HCT116 (cell line): ENCODE data around the gene TAF5L. TPM values are rescaled to one million over a fixed set of nuclear protein-coding genes. Genes with fewer than 3 reads are reported as not detected.

Experiments used
- ATAC-seq: fragments of 200-7000 bp; cut with Tn5 transposase; 2 replicates; pipeline ENCODE4 v1.9.1; 2020; ENCODE audit warnings: mild to moderate bottlenecking, moderate library complexity
- BruUV-seq: library from RNA; stranded (reverse); fragments of 400-500 nt; replicated peaks from 2 replicates; lab custom pipeline; 2021; lab: Mats Ljungman, UMichigan
- CTCF ChIA-PET: fragments of 300-600 bp; sonication (Branson Sonifier 250); formaldehyde crosslinking; loops from one replicate; lab custom pipeline; 2021; ENCODE audit warnings: antibody characterized with exemption; lab: Charles Lee
- POLR2A ChIA-PET: fragments of 300-600, 350-600 bp; sonication (Branson Sonifier 250); formaldehyde crosslinking; loops from one replicate; lab custom pipeline; 2021; ENCODE audit warnings: antibody characterized with exemption; lab: Charles Lee
- RAD21 ChIA-PET, 2 experiments: fragments of 300-600 bp; sonication (Branson Sonifier 250); formaldehyde crosslinking; loops; one replicate each; lab custom pipeline; 2023; ENCODE audit warnings: low total read pairs in 2 of 2; ENCODE audit not compliant: uncharacterized antibody in 2 of 2, unreplicated experiment in 2 of 2, low non-redundant PET in 1 of 2; lab: Charles Lee
- DNase-seq: peaks from one replicate; pipeline ENCODE4 v3.0.0-alpha.2; 2010; ENCODE audit warnings: low read depth, low spot score
- H2AFZ ChIP-seq: fragments of 200-600 bp; shearing (Covaris generic), sonication (generic); 2 replicates; pipeline ENCODE4 v1.6.1; 2017; ENCODE audit warnings: low read depth, mixed run types, mixed read lengths, antibody characterized with exemption, low read length; ENCODE audit not compliant: poor library complexity, severe bottlenecking
- H3K27ac ChIP-seq: 2 replicates; pipeline ENCODE4 v1.5.1; 2012; ENCODE audit warnings: low read depth, low read length
- H3K27me3 ChIP-seq: fragments of 200-600 bp; sonication (generic); 2 replicates; pipeline ENCODE4 v1.6.1; 2016; ENCODE audit warnings: mixed run types, low read length, mixed read lengths; ENCODE audit not compliant: insufficient read depth
- H3K36me3 ChIP-seq, 2 experiments: fragments of 200-500 bp in 1 of 2; fragments of 200-600 bp in 1 of 2; sonication (Bioruptor generic) in 1 of 2; sonication (generic) in 1 of 2; 2 replicates each; pipeline versions ENCODE4 v1.5.1 to v1.6.1; 2014 to 2016; ENCODE audit warnings: low read length in 2 of 2, inconsistent platforms in 1 of 2, mixed read lengths in 1 of 2, mixed run types in 1 of 2; ENCODE audit not compliant: insufficient read depth in 2 of 2, control insufficient read depth in 1 of 2
- H3K4me1 ChIP-seq, 2 experiments: fragments of 200-600 bp in 1 of 2; sonication (generic) in 1 of 2; 2 replicates each; pipeline versions ENCODE4 v1.5.1 to v1.6.1; 2012 to 2017; ENCODE audit warnings: low read length in 2 of 2, inconsistent platforms in 1 of 2, mild to moderate bottlenecking in 1 of 2, mixed read lengths in 1 of 2, mixed run types in 1 of 2, moderate library complexity in 1 of 2; ENCODE audit not compliant: insufficient read depth in 2 of 2, control insufficient read depth in 1 of 2
- H3K4me2 ChIP-seq: fragments of 200-600 bp; sonication (generic); 2 replicates; pipeline ENCODE4 v1.6.1; 2017; ENCODE audit warnings: mixed run types, low read length, mixed read lengths
- H3K4me3 ChIP-seq, 2 experiments: fragments of 200-600 bp in 1 of 2; sonication (generic) in 1 of 2; replicated peaks in 1 of 2; 2 replicates each; pipeline ENCODE4 v1.5.1; 2011 to 2016; ENCODE audit warnings: low read length in 2 of 2, control low read depth in 1 of 2, low read depth in 1 of 2, mild to moderate bottlenecking in 1 of 2, mixed read lengths in 1 of 2, mixed run types in 1 of 2
- H3K79me2 ChIP-seq: fragments of 200-600 bp; sonication (generic); 2 replicates; pipeline ENCODE4 v1.6.1; 2017; ENCODE audit warnings: mild to moderate bottlenecking, mixed run types, low read length, moderate library complexity, mixed read lengths; ENCODE audit not compliant: insufficient read depth
- H3K9ac ChIP-seq: fragments of 200-600 bp; sonication (generic); 2 replicates; pipeline ENCODE4 v1.6.1; 2016; ENCODE audit warnings: low read length, mixed read lengths
- H3K9me2 ChIP-seq: fragments of 200-600 bp; sonication (generic), shearing (Covaris generic); 2 replicates; pipeline ENCODE4 v1.6.1; 2017; ENCODE audit warnings: mixed run types, mild to moderate bottlenecking, moderate library complexity; ENCODE audit not compliant: insufficient read depth
- H3K9me3 ChIP-seq, 2 experiments: fragments of 200-500 bp in 1 of 2; fragments of 200-600 bp in 1 of 2; sonication (Bioruptor generic) in 1 of 2; sonication (generic) in 1 of 2; 2 replicates each; pipeline ENCODE4 v1.6.1; 2014 to 2017; ENCODE audit warnings: low read length in 2 of 2, mixed read lengths in 2 of 2, inconsistent platforms in 1 of 2, low read depth in 1 of 2, mild to moderate bottlenecking in 1 of 2, mixed run types in 1 of 2, moderate library complexity in 1 of 2; ENCODE audit not compliant: control insufficient read depth in 1 of 2, insufficient read depth in 1 of 2
- H4K20me1 ChIP-seq: fragments of 200-600 bp; sonication (generic), shearing (Covaris generic); 2 replicates; pipeline ENCODE4 v1.6.1; 2017; ENCODE audit warnings: mixed run types, mild to moderate bottlenecking, moderate library complexity; ENCODE audit not compliant: insufficient read depth
- CBX3 ChIP-seq: IDR thresholded peaks from 2 replicates; pipeline ENCODE4 v1.6.1; 2012; ENCODE audit warnings: low read depth
- ELF1 ChIP-seq: IDR thresholded peaks from 2 replicates; pipeline ENCODE4 v1.6.1; 2012; ENCODE audit warnings: low read depth, borderline replicate concordance
- EZH2 ChIP-seq: fragments of 200-600 bp; sonication (generic); IDR thresholded peaks from 2 replicates; pipeline ENCODE4 v1.6.1; 2017; ENCODE audit warnings: antibody characterized with exemption, mixed run types
- FOSL1 ChIP-seq: IDR thresholded peaks from 2 replicates; pipeline ENCODE4 v1.6.1; 2012; ENCODE audit warnings: low read depth
- MAX ChIP-seq: IDR thresholded peaks from 2 replicates; pipeline ENCODE4 v1.6.1; 2012
- POLR2A ChIP-seq: IDR thresholded peaks from 2 replicates; pipeline ENCODE4 v1.7.0; 2011; ENCODE audit warnings: borderline replicate concordance; ENCODE audit not compliant: insufficient read depth, insufficient read length; ENCODE audit errors: extremely low read depth
- POLR2AphosphoS5 ChIP-seq: IDR thresholded peaks from 2 replicates; pipeline ENCODE4 v1.6.1; 2011; ENCODE audit warnings: mild to moderate bottlenecking, low read depth, low read length, moderate library complexity
- RAD21 ChIP-seq: IDR thresholded peaks from 2 replicates; pipeline ENCODE4 v1.6.1; 2012; ENCODE audit warnings: low read depth, mild to moderate bottlenecking
- REST ChIP-seq: IDR thresholded peaks from 2 replicates; pipeline ENCODE4 v1.6.1; 2012; ENCODE audit warnings: low read depth
- SIN3A ChIP-seq: IDR thresholded peaks from 2 replicates; pipeline ENCODE4 v1.6.1; 2012; ENCODE audit warnings: low read depth
- YY1 ChIP-seq: IDR thresholded peaks from 2 replicates; pipeline ENCODE4 v1.6.1; 2011; ENCODE audit warnings: low read length, low read depth, moderate library complexity, mild to moderate bottlenecking; ENCODE audit not compliant: insufficient replicate concordance; ENCODE audit errors: extremely low read depth
- ZFX ChIP-seq: fragments of 450-650 bp; IDR thresholded peaks from 2 replicates; pipeline ENCODE4 v1.6.1; 2017
- ZNF274 ChIP-seq: fragments of 200-500 bp; sonication (Bioruptor generic); IDR thresholded peaks from 2 replicates; pipeline ENCODE4 v1.6.1; 2014; ENCODE audit warnings: mild to moderate bottlenecking, low read depth, low read length, inconsistent platforms
- intact Hi-C: fragments of 100-400 bp; cut with micrococcal nuclease; formaldehyde crosslinking; loops from 2 replicates; pipeline ENCODE4 v1.10.0; 2022
- total RNA-seq: library from RNA; stranded (reverse); gene quantifications from one replicate; pipeline ENCODE4 v1.2.1, GENCODE V29; 2021; ENCODE audit not compliant: unreplicated experiment
- TF ChIP-seq, protein P1 (sequence below): IDR thresholded peaks from 2 replicates; pipeline ENCODE4 v1.6.1; 2011; ENCODE audit warnings: mild to moderate bottlenecking, low read length, moderate library complexity; ENCODE audit not compliant: insufficient replicate concordance; ENCODE audit errors: extremely low read depth

The TAF5L gene
- total RNA-seq, 1 experiment from 2014 or later = 22.4 TPM

DNA sequence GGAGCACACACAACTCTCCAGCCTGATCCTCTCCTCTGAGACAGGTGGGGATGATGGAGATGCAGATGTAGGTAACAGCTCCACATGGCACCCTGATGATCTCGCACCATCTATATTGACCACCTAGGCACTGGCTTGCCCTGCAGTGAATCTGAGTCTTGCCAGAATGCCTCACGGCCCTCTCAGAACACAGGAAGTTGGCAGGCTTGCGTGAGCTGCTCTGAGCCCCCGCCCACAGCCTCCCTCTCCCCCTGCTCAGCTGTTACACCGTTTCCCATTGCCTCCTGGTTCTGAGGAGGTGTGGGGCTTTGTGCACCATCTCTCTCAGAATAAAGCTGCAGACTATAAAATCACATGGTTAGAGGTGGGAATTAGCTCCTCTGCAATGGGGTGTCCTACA is 48.1 kb upstream of the TAF5L start:
- POLR2A ChIA-PET = no interaction called here
- CTCF ChIA-PET = interaction anchor here (1.7 kb wide), 1 partner anchor 13 kb away, joined by 6 read pairs; no protein-coding TSS in a partner anchor
- H4K20me1 ChIP-seq = no peaks in the 10 kb centered on the region

DNA sequence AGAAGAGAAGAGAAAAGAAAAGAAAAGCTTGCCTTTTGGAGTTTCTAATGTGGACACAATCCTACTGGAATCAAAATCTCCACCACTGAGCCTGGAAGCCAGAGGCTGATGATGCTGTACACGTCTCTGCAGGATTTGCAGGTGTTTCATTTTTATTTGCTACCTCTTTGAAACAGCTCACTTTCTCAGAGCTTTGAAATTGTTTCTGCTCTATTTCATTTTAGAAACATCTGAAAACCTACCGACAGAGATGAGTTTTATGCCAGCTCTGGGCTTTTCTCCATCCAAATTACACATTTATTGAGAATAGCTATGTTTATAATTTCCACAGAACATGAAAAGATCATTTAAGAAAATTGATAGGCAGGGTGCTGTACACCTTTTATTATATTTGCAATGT is 46.3 kb upstream of the TAF5L start:
- no peaks in the 10 kb centered on the region for H4K20me1 ChIP-seq
- intact Hi-C loops = no loop called here
- no peaks in the 10 kb centered on the region for H3K79me2 ChIP-seq
- no peak overlapping the region for H3K4me3 ChIP-seq
- ChIA-PET POLR2A (no interaction called here), CTCF (no interaction called here), RAD21 (no interaction called here)
- ATAC-seq (no peak), DNase-seq (no peak)
- no peak overlapping the region for H3K4me2 ChIP-seq
- 0 out of 4 replicates have a peak, but pooled peaks cover 0 to 5% of the 10 kb centered on the region in 2 experiments for H3K36me3 ChIP-seq
- no peaks in the 10 kb centered on the region for H3K9me2 ChIP-seq
- H3K9ac ChIP-seq = no peak overlapping the region
- H3K9me3 ChIP-seq = no peaks in the 10 kb centered on the region
- H3K4me1 ChIP-seq = no peaks in the 10 kb centered on the region
- no TSS peak for BruUV-seq
- no peak overlapping the region for H3K27ac ChIP-seq
- H3K27me3 ChIP-seq = no peaks in the 10 kb centered on the region
- H2AFZ ChIP-seq = no peak overlapping the region
- TF ChIP-seq EZH2 (no peak), ZNF274 (no peak), MAX (no peak), POLR2A (no peak), CBX3 (no peak), YY1 (no peak), POLR2AphosphoS5 (no peak), RAD21 (no peak), SIN3A (no peak), ELF1 (no peak), REST (no peak), FOSL1 (no peak)
- TF ChIP-seq, protein P1, sequence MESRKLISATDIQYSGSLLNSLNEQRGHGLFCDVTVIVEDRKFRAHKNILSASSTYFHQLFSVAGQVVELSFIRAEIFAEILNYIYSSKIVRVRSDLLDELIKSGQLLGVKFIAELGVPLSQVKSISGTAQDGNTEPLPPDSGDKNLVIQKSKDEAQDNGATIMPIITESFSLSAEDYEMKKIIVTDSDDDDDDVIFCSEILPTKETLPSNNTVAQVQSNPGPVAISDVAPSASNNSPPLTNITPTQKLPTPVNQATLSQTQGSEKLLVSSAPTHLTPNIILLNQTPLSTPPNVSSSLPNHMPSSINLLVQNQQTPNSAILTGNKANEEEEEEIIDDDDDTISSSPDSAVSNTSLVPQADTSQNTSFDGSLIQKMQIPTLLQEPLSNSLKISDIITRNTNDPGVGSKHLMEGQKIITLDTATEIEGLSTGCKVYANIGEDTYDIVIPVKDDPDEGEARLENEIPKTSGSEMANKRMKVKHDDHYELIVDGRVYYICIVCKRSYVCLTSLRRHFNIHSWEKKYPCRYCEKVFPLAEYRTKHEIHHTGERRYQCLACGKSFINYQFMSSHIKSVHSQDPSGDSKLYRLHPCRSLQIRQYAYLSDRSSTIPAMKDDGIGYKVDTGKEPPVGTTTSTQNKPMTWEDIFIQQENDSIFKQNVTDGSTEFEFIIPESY = no peak

More for the DNA sequence above, 48.1 kb upstream of the TAF5L start:
- Histone ChIP-seq H3K27ac (no peak overlapping the region), H3K4me2 (no peak overlapping the region), H3K79me2 (no peaks in the 10 kb centered on the region)
- intact Hi-C loops = no loop called here
- TF ChIP-seq ZFX (no peak), POLR2AphosphoS5 (no peak), SIN3A (no peak)
- TF ChIP-seq, all 23 proteins: peak for 0
- no peaks in the 10 kb centered on the region for H3K9me2 ChIP-seq
- ATAC-seq (no peak), DNase-seq (no peak)
- H3K4me1 ChIP-seq = no peaks in the 10 kb centered on the region
- no peak overlapping the region for H3K4me3 ChIP-seq
- H3K9ac ChIP-seq = no peak overlapping the region
- H3K36me3 ChIP-seq = 0 out of 4 replicates have a peak, but pooled peaks cover 0 to 4% of the 10 kb centered on the region in 2 experiments
- H3K27me3 ChIP-seq = no peaks in the 10 kb centered on the region
- H2AFZ ChIP-seq = no peak overlapping the region
- RAD21 ChIA-PET = no interaction called here
- no peaks in the 10 kb centered on the region for H3K9me3 ChIP-seq
- BruUV-seq = no TSS peak
